ENCODE data around the gene ITPA.

DNA sequence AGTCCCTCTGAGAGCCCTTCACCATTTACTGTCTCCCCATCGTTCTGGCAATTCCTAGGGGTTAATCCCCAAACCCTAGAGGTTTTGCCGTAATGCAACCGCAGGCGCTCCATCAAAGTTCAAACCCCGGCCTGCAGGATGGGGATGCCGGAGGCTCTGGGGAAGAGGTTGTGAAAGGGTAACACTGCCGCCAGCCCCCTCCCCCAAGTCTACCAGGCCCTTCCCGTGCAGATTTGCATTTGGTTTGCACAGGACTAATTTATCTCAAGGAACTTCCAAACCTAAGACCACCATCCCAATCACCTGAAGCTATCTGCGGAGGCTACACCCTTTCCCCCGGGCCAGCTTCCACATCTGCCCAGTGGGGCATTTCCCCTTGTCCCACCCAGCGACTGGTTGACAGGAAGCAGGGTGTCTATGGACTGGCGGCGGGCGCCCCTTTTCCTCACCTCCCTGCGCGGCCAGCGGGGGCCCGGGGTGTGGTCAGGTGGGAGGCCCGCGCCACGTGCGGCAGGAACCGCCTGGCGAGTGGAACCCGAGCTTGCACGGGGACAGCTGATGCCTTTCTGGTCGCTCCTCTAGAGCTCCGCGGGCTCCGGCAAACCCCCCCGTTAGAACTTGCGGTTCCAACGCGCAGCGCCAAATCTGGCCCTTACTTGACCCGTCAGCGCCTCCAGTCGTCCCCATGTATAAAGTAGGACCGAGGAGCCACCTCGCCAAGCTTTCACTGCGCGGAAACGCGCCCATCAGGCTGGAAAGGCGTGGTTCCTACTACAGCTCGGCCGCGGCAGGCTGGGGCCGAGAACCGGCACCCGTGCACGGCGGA lies 39.1 kb downstream of the ITPA start:
- no peak for TF ChIP-seq NFYB (IDR thresholded peaks at IDR 0.05; ENCODE audit: insufficient read depth, low read depth, low read length)
- no peak for TF ChIP-seq FOS (IDR thresholded peaks at IDR 0.05; ENCODE audit: borderline replicate concordance, extremely low read depth, insufficient read length)
- no peak for TF ChIP-seq CHD4 (IDR thresholded peaks at IDR 0.05)
- TF ChIP-seq CREM (IDR thresholded peaks at IDR 0.05; ENCODE audit: low read depth) = no peak
- no peak for TF ChIP-seq CREB1 (IDR thresholded peaks at IDR 0.05; ENCODE audit: low read depth)
- no peak for TF ChIP-seq EP300 (IDR thresholded peaks at IDR 0.05; ENCODE audit: borderline replicate concordance in 1 of 2, control insufficient read depth in 1 of 2, low read depth in 2 of 2, low read length in 2 of 2)
- TF ChIP-seq TAF1 (IDR thresholded peaks at IDR 0.05; ENCODE audit: borderline replicate concordance, low read depth, low read length) = no peak
- no peak for TF ChIP-seq TCF7 (IDR thresholded peaks at IDR 0.05; ENCODE audit: borderline replicate concordance)
- no peak for TF ChIP-seq RAD21 (IDR thresholded peaks at IDR 0.05; ENCODE audit: insufficient read depth, low read depth, low read length)
- TF ChIP-seq NRF1 (conservative IDR thresholded peaks at IDR 0.05; ENCODE audit: low read depth, low read length) = no peak
- TF ChIP-seq, protein P1, sequence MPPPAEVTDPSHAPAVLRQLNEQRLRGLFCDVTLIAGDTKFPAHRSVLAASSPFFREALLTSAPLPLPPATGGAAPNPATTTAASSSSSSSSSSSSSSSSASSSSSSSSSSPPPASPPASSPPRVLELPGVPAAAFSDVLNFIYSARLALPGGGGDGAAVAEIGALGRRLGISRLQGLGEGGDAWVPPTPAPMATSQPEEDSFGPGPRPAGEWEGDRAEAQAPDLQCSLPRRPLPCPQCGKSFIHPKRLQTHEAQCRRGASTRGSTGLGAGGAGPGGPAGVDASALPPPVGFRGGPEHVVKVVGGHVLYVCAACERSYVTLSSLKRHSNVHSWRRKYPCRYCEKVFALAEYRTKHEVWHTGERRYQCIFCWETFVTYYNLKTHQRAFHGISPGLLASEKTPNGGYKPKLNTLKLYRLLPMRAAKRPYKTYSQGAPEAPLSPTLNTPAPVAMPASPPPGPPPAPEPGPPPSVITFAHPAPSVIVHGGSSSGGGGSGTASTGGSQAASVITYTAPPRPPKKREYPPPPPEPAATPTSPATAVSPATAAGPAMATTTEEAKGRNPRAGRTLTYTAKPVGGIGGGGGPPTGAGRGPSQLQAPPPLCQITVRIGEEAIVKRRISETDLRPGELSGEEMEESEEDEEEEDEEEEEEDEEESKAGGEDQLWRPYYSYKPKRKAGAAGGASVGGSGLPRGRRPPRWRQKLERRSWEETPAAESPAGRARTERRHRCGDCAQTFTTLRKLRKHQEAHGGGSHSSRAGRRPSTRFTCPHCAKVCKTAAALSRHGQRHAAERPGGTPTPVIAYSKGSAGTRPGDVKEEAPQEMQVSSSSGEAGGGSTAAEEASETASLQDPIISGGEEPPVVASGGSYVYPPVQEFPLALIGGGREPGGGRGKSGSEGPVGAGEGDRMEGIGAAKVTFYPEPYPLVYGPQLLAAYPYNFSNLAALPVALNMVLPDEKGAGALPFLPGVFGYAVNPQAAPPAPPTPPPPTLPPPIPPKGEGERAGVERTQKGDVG (CRISPR knock-in tag; IDR thresholded peaks at IDR 0.05) = no peak
- no peak for TF ChIP-seq EZH2 (IDR thresholded peaks at IDR 0.05; ENCODE audit: borderline replicate concordance, control insufficient read depth, low read depth, low read length)
